Sigmoid colon (tissue), 7 donors: Measurements from ENCODE around the gene PAH. TPM values are rescaled to one million over a fixed set of nuclear protein-coding genes. Genes with fewer than 3 reads are reported as not detected.

Experiments used
- DNase-seq: peaks from one replicate; pipeline ENCODE4 v3.0.0-alpha.2; 2019
- H3K27ac ChIP-seq, 4 donors: fragments of 200-600 bp; sonication (generic); one replicate each; pipeline ENCODE4 v1.5.1; 2016 to 2019; ENCODE audit warnings: mild to moderate bottlenecking in 1 of 4
- H3K27me3 ChIP-seq, 3 donors: fragments of 200-600 bp; sonication (generic); one replicate each; pipeline ENCODE4 v1.5.1; 2019; ENCODE audit warnings: mild to moderate bottlenecking in 1 of 3
- H3K36me3 ChIP-seq, 4 donors: fragments of 200-600 bp; sonication (generic); one replicate each; pipeline ENCODE4 v1.5.1; 2016 to 2019
- H3K4me1 ChIP-seq, 4 donors: fragments of 200-600 bp; sonication (generic); one replicate each; pipeline ENCODE4 v1.5.1; 2017 to 2019
- H3K4me3 ChIP-seq, 4 donors: fragments of 200-600 bp; sonication (generic); one replicate each; pipeline ENCODE4 v1.5.1; 2017 to 2019; ENCODE audit warnings: mild to moderate bottlenecking in 2 of 4, moderate library complexity in 1 of 4
- H3K9me3 ChIP-seq, 4 donors: fragments of 200-600 bp in 3 of 4; sonication (generic) in 3 of 4; one replicate each; pipeline versions ENCODE4 v1.5.1 to v1.6.1; 2013 to 2019
- EP300 ChIP-seq, 4 donors: sonication (generic); formaldehyde crosslinking; IDR thresholded peaks; one replicate each; pipeline ENCODE4 v1.6.1; 2017; ENCODE audit warnings: antibody characterized with exemption in 4 of 4
- POLR2A ChIP-seq, 2 donors: fragments of 450-650 bp; IDR thresholded peaks; one replicate each; pipeline ENCODE4 v1.6.1; 2016; ENCODE audit warnings: antibody characterized with exemption in 2 of 2, mild to moderate bottlenecking in 2 of 2, moderate library complexity in 2 of 2
- POLR2AphosphoS5 ChIP-seq, 4 donors: sonication (generic); formaldehyde crosslinking; IDR thresholded peaks; one replicate each; pipeline ENCODE4 v1.6.1; 2017; ENCODE audit warnings: antibody characterized with exemption in 4 of 4
- WGBS, 2 donors: extraction: QIAGEN DNeasy Blood & Tissue Kit; methylation state at CpG; one replicate each; pipeline ENCODE4 v1.1.7; 2013; 5-methylcytosine and 5-hydroxymethylcytosine counted together
- intact Hi-C: fragments of 100-400 bp; cut with DNase I; formaldehyde crosslinking; loops from one replicate; pipeline ENCODE4 v1.15.1; 2023
- polyA plus RNA-seq, 3 donors: library from polyadenylated mRNA; stranded (reverse); fragments of 200-250 nt; gene quantifications; one replicate each; pipeline ENCODE4 v1.2.3, GENCODE V29; 2013
- total RNA-seq, 4 donors: library from RNA; depleted of rRNA; stranded (reverse); fragments of >200 nt; gene quantifications; one replicate each; pipeline ENCODE4 v1.1.0, GENCODE V29; 2016
- TF ChIP-seq, protein P1 (sequence below), 4 experiments: fragments of 450-650 bp in 3 of 4; fragments of 200-600 bp in 1 of 4; IDR thresholded peaks; one replicate each; pipeline ENCODE4 v1.5.1; 2016 to 2019; ENCODE audit warnings: antibody characterized with exemption in 4 of 4, mild to moderate bottlenecking in 3 of 4, moderate library complexity in 2 of 4
- donor health status: healthy with polysubstance abuse.
- donor health status: Bipolar disorder and iron deficiency.
- donor health status: healthy.

The PAH gene
- total and polyA plus RNA-seq, 7 donors = 0.19 to 1.1 (median 0.46) TPM; not detected in 3

DNA sequence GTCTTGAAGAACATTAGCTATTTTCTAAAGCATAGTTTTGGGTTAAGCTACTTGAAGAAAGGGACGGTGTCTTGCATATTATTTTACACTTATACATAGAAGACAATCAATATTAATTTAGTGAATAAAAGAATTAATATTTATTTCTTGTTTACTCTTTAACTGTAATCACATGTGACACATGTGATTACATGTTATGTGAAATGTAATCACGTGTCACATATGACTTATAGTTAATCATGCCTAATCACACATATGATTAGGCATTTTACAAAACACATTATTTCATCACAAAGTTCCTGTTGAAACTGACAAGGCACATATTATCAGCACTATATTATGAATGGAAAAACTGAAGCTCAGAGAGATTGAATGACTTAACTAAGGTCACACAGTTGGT is 4.8 kb downstream of the PAH start:
- Histone ChIP-seq H3K36me3 (no peaks in the 10 kb centered on the region), H3K4me1 (peaks cover 0 to 3% (median 0%) of the 10 kb centered on the region in 4 donors), H3K4me3 (no peak overlapping the region), H3K9me3 (no peaks in the 10 kb centered on the region), H3K27me3 (peaks cover 0 to 9% (median 5%) of the 10 kb centered on the region in 3 donors), H3K27ac (no peak overlapping the region)
- no peak for TF ChIP-seq EP300 (IDR thresholded peaks at IDR 0.05)
- TF ChIP-seq POLR2A (IDR thresholded peaks at IDR 0.05) = no peak
- TF ChIP-seq, protein P1, sequence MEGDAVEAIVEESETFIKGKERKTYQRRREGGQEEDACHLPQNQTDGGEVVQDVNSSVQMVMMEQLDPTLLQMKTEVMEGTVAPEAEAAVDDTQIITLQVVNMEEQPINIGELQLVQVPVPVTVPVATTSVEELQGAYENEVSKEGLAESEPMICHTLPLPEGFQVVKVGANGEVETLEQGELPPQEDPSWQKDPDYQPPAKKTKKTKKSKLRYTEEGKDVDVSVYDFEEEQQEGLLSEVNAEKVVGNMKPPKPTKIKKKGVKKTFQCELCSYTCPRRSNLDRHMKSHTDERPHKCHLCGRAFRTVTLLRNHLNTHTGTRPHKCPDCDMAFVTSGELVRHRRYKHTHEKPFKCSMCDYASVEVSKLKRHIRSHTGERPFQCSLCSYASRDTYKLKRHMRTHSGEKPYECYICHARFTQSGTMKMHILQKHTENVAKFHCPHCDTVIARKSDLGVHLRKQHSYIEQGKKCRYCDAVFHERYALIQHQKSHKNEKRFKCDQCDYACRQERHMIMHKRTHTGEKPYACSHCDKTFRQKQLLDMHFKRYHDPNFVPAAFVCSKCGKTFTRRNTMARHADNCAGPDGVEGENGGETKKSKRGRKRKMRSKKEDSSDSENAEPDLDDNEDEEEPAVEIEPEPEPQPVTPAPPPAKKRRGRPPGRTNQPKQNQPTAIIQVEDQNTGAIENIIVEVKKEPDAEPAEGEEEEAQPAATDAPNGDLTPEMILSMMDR (IDR thresholded peaks at IDR 0.05) = no peak
- TF ChIP-seq POLR2AphosphoS5 (IDR thresholded peaks at IDR 0.05) = no peak
- WGBS, 2 donors = 78 to 89% methylated on average over 2 of the region's 2 CpGs
- DNase-seq = no peak
- intact Hi-C loops = no loop called here

DNA sequence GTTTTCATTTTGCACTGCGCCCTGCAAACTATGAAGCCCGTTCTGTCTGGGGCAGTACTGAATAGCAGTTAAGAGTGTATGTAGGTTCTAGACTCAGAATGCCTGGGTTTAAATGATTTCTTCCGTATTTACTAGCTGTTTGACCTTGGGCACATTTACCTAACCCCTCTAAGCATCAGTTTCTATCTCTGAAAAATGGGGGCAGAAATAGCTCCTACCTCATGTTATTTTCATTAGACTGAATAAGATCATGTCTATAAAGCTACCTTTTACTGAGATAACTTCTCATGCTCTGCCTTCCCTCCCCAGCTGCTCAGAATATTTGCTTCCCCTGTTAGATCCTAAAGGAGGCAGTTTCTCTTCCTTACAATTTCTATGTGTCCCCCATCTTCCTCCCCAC is 5.7 kb downstream of the PAH start:
- H3K4me1 ChIP-seq = no peaks in the 10 kb centered on the region
- no peak for DNase-seq
- TF ChIP-seq, protein P1 (IDR thresholded peaks at IDR 0.05) = no peak
- TF ChIP-seq POLR2A (IDR thresholded peaks at IDR 0.05) (no peak), POLR2AphosphoS5 (IDR thresholded peaks at IDR 0.05) (no peak), EP300 (IDR thresholded peaks at IDR 0.05) (no peak)
- H3K36me3 ChIP-seq = no peaks in the 10 kb centered on the region
- intact Hi-C loops = no loop called here
- H3K9me3 ChIP-seq = no peaks in the 10 kb centered on the region
- WGBS, 2 donors = 67 to 78% methylated on average over 3 of the region's 3 CpGs
- H3K27ac ChIP-seq = no peak overlapping the region
- H3K27me3 ChIP-seq = no peaks in the 10 kb centered on the region
- no peak overlapping the region for H3K4me3 ChIP-seq

DNA sequence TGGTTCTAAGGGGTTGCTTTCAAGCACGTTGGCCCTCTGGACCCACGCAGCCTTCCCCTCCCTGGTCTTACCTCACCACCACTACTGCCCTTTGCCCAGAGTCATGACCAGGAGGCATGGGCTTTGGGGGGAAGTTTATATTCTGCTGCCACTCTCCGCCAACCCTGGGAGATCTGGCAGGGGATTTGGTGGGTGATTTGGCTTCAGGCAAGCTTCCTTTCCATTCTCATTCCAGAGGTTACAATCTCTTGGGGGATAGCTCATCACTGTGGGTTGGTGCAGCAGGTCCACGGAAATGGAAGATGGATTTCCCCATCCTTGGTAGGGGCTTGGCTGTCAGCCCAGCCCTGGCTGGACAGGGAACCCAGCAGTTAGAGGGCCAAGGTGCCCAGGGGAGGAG is 6.3 kb downstream of the PAH start:
- H3K36me3 ChIP-seq = no peaks in the 10 kb centered on the region
- DNase-seq = no peak
- intact Hi-C loops = no loop called here
- TF ChIP-seq POLR2A (IDR thresholded peaks at IDR 0.05) (no peak), EP300 (IDR thresholded peaks at IDR 0.05) (no peak), POLR2AphosphoS5 (IDR thresholded peaks at IDR 0.05) (no peak)
- TF ChIP-seq, protein P1 (IDR thresholded peaks at IDR 0.05) = no peak
- WGBS, 2 donors = 79 to 92% methylated on average over 4 of the region's 4 CpGs
- H3K9me3 ChIP-seq = no peaks in the 10 kb centered on the region
- H3K27me3 ChIP-seq = no peaks in the 10 kb centered on the region
- no peaks in the 10 kb centered on the region for H3K4me1 ChIP-seq
- H3K27ac ChIP-seq = no peak overlapping the region
- no peak overlapping the region for H3K4me3 ChIP-seq

DNA sequence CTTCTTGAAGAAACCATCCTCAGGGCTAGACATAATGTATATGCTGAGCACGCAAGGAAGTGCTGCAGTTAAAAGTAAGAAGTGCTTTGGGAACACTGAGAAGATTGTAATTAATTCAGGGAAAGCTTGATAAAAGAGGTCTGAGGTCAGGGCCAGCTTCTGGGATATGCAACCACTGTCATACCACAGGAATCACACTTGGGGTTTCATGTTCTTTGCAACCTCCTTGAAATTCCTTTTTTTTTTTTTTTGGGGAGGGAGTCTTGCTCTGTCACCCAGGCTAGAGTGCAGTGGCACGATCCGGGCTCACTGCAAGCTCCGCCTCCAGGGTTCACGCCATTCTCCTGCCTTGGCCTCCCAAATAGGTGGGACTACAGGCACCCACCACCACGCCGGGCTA is 6.9 kb downstream of the PAH start:
- 83 to 85% methylated on average over 7 of the region's 7 CpGs for WGBS, 2 donors
- TF ChIP-seq EP300 (IDR thresholded peaks at IDR 0.05) (no peak), POLR2AphosphoS5 (IDR thresholded peaks at IDR 0.05) (no peak), POLR2A (IDR thresholded peaks at IDR 0.05) (no peak)
- TF ChIP-seq, protein P1 (IDR thresholded peaks at IDR 0.05) = no peak
- DNase-seq = no peak
- no peaks in the 10 kb centered on the region for H3K36me3 ChIP-seq
- no peaks in the 10 kb centered on the region for H3K27me3 ChIP-seq
- no peak overlapping the region for H3K4me3 ChIP-seq
- no peaks in the 10 kb centered on the region for H3K9me3 ChIP-seq
- H3K27ac ChIP-seq = no peak overlapping the region
- H3K4me1 ChIP-seq = no peaks in the 10 kb centered on the region
- intact Hi-C loops = no loop called here

DNA sequence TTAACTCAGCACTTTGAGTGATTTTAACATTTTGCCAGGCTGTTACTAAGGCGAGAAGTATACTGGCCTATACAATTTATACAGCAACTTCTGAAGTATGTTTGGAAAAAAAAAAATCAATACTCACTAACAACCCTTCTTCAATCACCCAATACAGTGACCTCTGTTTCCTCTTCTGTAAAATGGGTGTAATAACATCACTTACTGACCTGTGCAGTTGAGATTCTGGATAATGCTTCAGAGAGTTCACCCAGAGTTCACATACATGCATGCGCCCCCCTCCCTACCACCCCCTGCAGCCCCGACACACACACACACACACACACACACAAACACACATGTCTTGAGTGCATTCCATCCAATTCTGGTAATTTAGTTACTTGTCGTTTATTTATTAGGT is 9.1 kb downstream of the PAH start:
- 77 to 86% methylated on average over 4 of the region's 4 CpGs for WGBS, 2 donors
- Histone ChIP-seq H3K36me3 (no peaks in the 10 kb centered on the region), H3K4me3 (no peak overlapping the region), H3K4me1 (no peaks in the 10 kb centered on the region), H3K27me3 (no peaks in the 10 kb centered on the region), H3K9me3 (no peaks in the 10 kb centered on the region), H3K27ac (no peak overlapping the region)
- DNase-seq = no peak
- intact Hi-C loops = no loop called here
- TF ChIP-seq, protein P1 (IDR thresholded peaks at IDR 0.05) = no peak
